HG03280 (cell line): ENCODE data around the gene CHPF2.

ENCODE experiments used
- ATAC-seq: cut with Tn5 transposase; IDR thresholded peaks from one replicate; pipeline ENCODE4 v1.9.1; 2021; ENCODE audit warnings: mild to moderate bottlenecking, moderate library complexity; ENCODE audit not compliant: unreplicated experiment

Gene CHPF2

DNA sequence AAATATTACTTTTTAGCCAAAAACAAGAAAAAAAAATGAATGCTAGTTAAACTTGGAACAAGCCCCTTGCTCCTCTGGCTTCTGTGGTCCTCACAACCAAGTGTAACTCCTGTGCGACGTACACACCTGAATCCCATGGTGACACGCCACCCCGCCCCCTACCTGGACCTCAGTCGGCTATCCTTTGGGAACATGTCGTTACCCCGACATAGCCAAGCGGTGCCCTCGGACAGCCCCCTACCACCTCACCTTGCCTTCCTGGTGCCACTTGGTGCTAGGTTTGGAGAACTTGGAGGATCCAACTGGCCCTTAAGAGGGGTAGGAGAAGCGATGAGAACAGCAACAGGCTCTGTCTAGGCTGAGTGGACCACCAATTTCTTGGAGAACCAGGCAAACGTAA, 28.2 kb downstream of the CHPF2 start:
- ATAC-seq = no peak

DNA sequence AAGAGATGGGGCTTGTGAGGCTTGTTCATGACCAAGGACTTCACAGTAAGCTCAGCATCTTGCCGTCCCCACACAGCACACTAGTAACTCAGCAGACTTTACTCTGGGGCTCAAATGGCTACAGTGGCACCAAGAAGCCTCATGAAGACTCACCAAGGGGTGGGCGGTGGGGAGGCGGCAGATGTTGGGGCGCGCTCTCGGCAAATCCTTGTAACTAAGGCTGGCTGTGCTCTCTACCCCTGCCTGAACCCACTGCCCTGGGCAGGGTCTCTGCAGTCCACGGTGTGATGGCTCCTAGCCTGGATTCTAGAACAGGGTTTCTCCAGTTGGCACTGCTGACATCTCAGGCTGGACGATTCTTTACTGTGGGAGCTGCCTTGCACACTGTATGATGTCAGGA, 28.6 kb downstream of the CHPF2 start:
- no peak for ATAC-seq

DNA sequence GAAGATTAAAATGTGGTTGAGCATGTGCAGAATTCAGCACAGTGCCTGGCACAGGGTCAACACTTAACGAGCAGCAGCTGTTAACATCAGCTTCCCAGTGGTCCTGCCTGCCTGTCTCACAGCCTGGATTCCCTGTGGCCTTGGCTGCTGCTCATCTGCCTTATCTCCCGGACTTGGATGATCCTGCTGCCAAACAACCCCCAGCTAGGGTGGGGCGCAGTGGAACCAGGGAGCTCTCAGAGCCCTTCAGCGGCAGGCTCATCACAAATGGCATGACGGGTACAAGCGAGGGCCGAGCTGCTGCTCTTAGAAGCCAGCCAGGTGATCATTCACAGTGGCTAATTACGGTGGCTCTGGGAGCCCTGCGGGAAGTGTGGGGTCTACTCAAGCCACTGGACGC, 29.2 kb downstream of the CHPF2 start:
- no peak for ATAC-seq

DNA sequence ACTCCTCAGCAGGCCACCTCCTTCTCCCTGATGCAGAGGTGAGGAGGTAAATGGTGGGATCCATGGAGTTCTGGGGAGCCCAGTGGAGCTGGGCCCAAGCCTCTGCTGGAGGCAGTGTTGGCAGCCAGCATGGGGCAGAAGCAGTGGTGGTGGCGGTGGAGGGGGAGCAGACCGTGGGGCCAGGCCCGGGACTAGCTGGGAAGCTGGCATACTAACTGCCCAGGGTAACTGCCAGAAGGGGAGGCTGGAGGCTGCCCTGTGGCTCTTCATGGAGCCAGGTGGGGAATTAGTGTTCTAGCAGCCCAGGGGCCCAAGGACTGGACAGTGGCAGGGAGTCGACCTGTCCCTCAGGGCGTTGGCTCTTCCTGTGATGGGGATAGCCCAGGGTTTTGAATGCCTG, 32.3 kb downstream of the CHPF2 start:
- ATAC-seq = no peak

DNA sequence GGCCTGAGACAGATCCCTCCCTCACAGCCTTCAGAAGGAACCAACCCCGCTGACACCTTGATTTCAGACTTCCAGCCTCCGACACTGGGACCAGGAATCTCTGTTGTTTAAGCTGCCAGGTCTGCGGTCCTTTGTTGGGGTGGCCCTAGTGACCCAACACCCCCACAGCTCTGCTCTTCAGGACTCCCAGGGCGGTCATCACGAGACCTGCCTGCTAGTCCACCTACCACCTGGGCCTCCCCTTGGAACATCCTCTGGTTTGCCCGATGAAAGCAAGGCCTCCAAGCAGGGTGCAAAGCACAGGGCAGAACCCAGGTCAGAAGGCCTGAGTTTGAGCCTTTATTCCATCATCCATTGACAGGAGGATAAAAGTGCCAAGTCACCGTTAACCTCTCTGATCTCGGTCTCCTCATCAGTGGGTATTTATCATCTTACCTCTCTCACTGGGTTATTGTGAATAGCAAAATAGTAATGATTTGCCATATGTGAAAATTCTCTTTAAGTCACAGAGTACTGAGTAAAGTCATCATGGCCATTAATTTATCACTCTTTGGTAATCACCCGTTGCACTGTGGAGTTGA, 33.2 kb downstream of the CHPF2 start:
- ATAC-seq = no peak

DNA sequence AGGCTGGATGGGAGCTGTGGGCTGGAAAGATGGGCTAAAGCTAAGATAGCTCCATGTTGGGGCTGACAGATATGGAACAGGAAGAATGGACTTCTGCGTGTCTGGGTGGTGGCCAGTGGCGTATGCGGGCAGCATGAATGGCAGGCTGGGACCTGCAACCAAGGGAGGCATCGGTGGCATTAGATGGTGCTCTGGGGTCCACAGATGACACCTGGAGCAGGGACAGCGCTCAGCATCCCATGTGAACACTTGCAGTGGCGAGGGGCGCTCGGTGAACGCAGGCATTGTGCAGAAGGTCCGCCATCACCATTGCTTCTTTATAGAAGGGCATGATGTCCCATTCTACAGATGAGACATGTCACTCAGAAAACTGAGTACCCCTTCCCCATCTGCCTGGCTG, 37.2 kb downstream of the CHPF2 start:
- ATAC-seq = no peak

DNA sequence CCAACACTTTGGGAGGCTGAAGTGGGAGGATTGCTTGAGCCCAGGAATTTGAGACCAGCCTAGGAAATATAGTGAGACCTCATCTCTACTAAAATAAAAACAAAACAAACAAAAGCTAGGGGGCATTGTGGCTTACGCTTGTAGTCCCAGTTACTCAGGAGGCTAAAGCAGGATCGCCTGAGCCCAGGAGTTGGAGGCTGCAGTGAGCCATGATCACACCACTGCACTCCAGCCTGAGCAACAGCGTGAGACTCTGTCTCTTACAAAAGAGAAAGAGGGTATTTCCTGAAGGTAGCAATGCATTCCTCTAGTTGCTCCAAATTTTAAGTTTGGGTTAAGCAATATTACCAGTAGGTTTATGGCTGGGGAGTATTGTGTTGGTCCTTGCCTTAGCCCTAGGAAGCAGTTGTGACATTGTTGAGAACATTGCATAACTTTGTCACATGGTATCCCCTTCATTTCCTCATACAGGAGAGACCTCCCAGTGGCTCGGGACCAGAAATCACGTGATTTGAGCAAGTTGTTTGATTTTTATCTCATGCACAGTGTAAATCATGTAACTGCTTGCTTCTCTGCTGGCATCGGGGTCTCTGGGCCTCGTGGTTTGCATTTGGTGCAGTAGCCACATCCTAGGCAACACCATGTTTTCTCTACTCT, 39.5 kb downstream of the CHPF2 start:
- no peak for ATAC-seq

DNA sequence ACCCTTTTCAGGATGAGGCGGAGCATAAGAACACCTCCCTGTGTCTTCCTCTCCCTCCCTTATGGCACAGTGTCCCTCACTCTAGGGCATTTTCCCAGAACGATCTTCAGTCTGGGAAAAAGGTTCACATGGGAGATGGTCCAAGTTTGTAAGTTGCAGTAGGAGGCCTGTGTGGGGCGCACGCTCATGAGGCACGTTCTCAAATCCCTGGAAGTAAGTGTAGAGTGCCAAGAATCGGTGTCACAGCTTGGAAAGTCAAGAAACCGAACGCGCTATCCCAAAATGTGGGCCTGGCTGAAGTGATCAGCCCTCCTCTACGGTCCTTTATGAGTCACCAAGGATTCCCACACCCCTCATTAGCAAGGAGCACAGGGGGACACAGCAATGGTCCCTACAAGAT, 40.1 kb downstream of the CHPF2 start:
- no peak for ATAC-seq

DNA sequence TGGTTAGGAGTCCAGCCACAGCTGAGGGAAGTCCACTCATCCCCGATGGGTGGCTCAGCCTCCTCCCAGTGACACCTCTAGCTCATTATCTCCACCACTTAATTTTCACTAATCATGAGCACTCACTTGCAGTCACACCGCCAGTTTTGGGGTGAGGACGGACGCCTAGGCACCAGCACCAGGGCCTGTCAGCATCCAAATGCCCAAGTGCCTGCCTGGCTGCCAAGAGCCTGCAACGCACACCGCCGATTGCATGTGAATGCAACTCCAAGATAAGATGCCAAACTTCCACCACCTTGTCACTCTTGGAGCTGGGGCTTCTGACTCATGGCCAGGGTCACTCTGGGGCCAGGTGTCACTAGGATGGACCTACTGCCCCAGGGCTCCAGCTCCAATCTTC, 40.6 kb downstream of the CHPF2 start:
- ATAC-seq = no peak

DNA sequence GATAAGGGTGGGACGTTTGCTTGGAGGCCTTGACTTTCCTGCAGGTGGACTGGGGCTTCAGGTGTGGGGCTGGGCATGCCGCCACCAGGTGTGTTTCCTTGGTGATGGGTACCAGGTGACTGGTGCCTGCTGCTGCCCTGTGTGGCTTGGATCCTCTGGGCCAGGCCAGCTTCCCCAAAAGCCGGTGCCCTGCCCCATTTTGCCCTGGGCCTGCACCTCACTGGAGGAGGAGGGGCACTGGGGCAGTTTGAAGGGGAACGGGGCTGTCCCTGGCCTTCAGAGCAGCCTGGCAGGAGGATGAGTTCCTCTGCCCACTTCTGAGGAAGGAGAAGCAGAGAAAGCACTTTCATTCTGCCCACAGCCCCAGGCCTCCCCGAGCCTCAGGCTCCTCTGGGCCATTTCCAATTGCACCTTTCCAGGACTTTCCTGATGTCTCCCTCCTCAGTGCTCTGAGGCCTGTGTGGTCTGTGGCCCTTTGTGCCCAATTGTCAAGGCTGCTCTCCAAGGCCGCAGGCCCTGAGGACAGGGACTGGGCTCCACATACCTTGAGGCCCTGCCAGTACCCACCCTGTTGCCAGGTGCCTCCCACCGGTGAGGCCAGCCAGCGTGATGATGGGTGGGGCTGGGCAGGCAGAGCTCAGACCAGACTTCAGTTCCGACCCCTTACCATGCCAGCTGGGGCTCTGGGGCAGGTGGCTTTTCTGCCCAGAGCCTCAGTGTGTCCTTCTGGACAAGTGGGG, 41.5 kb downstream of the CHPF2 start:
- ATAC-seq = no peak

DNA sequence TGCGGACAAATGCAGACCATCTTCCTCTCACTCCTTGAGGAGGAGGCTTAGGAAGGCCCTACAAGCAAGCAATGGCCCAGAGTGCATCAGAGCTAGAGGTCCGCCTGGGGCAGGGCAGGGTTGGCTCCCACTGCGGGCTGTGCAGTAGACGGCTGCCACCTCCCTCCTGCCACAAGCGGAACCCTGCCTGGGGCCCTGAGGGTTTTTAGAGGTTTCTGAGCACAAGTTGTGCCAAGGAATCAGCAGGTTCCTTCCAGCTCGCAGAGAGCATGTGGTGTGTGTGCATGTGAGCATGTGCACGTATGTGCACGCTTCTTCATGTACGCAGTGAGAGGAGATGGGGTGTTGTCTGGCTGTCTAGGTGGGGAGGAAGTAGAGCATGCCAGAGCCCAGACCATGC, 42.1 kb downstream of the CHPF2 start:
- no peak for ATAC-seq

DNA sequence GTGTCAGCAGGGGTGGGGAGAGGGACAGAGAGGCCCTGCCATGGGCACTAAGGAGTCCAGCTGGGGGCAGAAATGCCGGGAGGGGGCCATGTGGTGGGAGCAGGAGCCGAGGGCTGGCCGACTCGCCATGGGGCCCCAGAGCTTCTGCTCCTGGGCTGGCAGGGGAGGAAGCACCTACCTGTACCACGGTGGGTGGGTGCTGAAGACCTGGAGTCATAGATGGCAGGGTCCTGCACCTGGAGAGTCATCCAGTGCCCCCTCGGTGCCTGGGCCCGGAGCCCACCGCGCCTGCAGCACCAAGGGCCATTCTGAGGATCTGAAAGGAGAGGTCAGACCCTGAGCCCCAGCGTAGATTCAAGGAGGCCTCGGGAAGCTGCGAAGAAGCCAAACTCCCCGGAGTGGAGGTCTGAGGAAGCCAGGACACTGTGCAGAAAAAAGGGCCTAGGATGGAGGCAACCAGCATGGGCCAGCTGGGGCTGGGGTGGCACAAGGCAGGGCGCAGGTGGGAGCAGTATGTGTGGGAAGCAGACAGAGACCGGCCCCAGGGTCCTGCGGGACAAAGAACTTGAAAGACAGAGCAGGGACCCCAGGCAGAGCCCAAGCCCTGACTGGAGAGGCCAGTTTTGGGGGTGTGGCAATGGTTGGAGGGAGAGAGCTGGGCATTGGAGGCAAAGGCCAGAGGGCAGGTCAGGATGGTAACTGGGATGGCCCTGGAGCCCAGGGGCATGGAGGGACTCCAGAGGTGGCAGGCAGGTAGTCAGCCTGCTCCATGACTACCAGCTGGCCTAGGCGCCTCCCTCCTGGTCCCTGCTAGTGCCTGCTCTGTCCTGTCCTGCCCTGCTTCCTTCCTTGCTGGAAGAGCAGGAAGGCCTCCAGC, 42.9 kb downstream of the CHPF2 start:
- no peak for ATAC-seq

DNA sequence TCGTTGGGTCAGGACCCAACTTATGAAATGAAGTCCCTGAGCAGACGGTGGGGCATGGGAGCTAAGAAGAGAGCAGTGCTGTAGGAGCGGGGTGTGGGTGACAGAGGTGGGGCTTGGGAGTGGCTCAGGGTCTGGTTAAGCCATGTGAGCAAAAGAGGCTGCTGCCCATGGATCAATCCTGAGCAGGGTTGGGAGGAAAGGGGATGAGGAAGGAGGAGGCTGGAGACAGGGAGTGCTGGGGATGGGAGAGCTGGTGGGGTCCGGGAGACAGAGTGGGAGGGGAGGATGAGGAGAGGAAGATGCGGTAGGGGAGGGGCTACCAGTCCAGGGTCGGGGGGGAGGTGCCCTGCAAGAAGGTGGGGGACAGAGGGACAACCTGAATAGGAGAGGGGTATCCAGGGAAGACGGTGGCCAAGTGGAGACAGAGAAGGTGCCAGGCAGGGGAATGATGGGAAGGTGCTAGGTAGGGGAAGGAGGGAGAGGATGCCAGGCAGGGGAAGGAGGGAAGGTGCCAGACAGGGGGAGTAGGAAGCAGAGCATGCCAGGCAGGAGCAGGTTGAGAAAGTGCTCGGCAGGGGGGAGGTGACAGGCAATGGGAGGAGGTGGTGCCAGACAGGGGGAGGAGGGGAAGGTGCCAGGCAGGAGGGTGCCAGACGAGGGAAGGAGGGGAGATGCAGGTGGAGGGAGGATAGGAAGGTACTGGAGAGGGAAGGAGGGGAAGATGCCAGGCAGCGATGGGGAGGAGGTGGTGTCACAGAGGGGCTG, 43.7 kb downstream of the CHPF2 start:
- ATAC-seq = no peak

DNA sequence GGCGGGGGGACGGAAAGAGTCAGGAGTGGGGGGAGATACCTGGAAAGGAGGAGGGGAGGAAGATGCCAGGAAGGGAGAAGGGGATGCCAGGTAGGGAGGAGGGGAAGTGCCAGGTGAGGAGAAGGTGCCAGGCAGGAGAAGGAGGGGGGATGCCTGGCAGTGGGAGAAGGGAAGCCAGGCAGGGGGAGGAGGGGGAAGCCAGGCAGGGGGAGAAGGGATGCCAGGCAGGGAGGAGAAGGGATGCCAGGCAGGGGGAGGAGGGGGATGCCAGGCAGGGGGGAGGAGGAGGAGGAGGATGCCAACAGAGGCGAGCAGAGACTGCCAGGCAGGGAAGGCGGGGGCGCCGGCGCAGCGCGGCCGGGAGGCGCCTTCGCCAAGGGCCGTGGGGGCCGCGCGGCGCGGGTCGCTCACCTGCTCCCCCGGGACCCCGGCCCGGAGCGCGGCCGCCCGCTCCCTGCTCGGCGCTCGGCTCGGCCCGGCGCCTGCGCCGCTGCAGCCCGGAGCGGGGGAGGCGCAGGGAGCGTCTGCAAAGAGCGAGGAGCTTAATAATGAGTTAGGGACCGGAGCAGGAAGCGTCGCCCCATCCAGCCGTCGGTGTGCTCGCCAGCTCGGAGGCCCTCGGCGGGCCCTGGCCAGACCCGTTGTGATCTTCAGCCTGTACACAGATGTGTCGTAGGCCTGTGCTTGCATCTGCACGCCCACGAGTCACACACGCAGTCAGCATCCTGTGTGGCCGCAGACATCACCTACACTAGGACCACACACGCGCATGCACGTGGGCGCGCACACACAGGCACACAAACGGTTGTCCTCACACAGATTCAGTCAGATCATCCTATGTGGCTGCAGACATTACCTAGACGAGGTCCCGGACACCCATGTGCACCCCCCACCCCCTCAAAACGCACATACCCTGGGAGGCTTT, 44.6 kb downstream of the CHPF2 start:
- ATAC-seq = peak; percentile 65

DNA sequence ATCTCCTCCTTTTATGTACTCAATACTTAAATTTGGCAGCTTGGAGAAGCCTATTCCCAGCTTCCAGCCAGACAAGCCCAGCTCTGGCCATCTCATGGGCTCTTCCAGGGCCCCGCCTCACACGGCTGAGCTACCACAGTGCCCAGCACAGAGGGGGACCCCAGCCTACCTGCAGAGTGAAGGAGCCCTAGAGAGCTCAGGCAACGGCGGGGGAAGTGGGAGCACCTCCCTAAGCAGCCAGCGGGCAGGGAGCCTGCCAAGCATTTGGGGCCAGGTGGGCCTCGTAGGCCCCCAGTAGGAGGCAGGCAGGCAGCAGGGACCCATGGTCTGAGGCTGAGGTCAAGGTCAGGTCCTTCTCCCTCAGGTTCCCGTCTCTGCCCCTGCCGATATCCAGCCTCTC, 45.3 kb downstream of the CHPF2 start:
- ATAC-seq = no peak

DNA sequence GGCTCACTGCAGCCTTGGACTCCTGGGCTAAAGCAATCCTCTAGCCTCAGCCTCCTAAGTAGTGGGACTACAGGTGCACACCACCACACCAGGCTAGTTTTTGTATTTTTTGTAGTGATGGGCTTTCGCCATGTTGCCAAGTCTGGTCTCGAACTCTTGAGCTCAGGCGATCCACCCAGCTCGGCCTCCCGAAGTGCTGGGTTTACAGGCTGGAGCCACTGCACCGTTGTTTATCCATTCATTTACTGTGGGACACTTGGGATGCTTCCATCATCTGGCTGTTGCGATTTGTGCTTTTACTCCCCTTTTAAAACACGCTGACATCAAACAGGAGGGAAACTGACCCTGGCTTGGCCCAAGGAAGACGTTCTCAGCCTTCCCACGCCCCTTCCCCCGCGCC, 46.7 kb downstream of the CHPF2 start:
- ATAC-seq = no peak

DNA sequence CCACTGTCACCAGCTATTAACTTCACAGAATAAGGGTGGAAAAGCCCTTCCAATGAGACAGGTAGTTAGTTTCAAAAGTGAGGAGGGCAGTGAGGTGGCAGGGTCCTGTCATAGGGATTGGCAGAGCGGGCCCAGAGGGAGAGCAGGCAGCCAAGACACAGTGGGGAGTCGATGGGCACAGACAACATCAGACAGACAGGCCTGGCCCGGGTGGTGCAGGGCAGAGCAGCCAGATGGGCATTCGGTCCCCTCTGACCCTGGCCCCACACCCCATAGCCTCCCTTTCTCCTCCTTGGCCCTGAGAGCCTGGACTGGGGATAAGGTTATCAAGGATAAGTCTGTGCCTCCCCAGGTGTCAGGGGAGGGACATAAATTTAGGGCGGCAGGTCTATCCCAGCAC, 47.6 kb downstream of the CHPF2 start:
- ATAC-seq = no peak

DNA sequence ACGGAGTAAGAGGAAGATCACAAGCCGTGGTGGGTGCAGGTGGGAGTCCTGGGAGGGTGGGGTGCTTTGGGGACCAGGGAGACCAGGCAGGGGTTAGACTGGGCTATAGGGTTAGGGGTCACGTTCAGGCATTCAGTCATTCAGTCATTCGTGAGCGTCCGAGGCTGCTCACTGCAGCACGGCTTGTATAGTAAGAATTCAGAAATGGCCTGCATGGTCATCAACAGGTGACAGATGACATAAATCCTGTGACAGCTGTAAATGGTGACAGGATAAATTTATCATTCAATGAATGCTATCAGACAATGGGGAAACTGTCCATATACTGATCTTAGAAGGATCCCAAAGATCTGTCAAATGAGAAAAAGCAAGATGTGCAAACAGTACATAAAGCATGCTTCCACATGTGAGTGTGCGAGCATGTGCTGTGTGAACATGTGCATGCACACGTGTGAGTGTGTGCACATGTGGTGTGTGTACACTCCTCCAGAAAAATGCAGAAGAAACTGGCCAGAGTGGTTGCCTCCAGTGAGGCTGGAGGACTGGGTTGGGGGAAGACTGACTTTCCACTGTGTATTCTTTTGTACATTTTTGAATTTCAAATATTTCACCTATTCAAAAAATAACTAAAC, 48.2 kb downstream of the CHPF2 start:
- no peak for ATAC-seq

DNA sequence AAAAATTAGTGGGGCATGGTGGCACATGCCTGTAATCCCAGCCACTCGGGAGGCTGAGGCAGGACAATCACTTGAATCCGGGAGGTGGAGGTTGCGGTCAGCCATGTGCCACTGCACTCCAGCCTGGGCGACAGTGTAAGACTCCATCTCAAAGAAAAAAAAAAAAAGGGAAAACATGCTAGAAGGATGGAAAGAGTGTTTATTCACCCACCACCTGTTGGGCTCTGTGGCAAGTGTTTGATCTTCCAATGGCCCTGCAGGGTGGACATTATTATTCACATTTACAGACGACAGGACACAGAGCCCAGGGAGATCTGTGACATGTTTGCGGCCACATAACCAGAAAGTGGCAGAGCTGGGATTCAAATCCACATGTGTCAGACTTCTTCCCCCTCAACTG, 49.4 kb downstream of the CHPF2 start:
- no peak for ATAC-seq
